RPMI8226 (cell line): ENCODE data around the gene TMEM132E.
A peak's percentile ranks its signal among the peaks of the same experiment; 100 is the strongest.
"Not testable (repeated sequence)": the region's sequence is repeated elsewhere in the genome, so short reads cannot be mapped to it uniquely, and the experiment has no call there.

ENCODE experiments used
- DNase-seq: peaks from one replicate; pipeline ENCODE4 v3.0.0-alpha.2; 2015

TMEM132E gene, protein sequence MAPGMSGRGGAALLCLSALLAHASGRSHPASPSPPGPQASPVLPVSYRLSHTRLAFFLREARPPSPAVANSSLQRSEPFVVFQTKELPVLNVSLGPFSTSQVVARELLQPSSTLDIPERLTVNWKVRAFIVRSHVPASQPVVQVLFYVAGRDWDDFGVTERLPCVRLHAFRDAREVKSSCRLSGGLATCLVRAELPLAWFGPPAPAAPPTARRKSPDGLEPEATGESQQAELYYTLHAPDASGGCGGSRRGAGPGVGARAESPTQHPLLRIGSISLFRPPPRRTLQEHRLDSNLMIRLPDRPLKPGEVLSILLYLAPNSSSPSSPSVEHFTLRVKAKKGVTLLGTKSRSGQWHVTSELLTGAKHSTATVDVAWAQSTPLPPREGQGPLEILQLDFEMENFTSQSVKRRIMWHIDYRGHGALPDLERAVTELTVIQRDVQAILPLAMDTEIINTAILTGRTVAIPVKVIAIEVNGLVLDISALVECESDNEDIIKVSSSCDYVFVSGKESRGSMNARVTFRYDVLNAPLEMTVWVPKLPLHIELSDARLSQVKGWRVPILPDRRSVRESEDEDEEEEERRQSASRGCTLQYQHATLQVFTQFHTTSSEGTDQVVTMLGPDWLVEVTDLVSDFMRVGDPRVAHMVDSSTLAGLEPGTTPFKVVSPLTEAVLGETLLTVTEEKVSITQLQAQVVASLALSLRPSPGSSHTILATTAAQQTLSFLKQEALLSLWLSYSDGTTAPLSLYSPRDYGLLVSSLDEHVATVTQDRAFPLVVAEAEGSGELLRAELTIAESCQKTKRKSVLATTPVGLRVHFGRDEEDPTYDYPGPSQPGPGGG (N-terminal part only)

DNA sequence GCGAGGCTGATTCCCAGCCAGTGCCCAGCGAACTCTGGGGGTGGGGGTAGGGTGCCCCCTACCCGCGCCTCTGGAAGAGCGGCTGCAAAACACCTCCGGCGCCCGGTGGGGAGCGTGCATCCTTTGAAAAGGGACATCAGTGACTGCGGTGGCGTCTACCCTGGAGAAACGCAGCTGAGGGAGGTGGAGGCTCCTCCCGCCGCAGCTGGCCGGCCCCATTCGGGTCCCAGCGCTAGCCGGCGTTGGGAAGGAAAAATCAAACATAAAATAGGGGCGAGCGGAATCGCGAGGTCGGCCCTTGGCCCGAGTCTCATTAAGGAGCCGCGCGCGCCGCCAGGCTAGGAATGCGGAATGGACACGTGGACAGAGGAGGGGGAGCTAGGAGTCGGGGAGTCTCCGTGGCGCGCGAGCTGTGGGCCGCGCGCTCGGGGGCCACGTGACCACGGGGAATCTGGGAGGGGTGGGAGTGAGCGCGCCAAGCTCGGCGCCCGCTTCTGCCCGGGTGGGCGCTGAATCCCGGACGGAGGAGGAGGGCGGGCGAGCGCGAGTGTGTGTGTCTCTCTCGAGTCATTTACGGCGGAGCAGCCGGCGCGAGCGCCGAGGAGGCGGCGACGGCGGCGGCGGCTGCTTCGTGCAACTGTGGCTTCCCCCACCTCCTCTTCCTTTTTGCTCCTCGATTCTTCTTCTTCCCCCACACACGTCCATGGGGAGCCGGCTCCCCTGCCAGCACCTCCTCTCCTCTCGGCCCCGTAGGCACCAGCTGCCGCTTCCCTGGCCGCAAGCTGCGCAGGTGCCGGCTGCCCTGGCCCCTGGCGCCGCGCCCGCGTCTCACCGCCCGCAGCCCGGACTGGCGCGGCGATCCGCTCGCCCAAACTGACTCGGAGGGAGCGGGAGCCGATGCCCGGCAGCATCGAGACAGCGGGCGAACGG lies at the start of gene TMEM132E:
Gene TMEM132E (plus strand): TSS at position 566 of the 930 bp plus-strand sequence. CDS start 1,495 bp downstream, outside the sequence.
- DNase-seq, result peak; percentile 63

DNA sequence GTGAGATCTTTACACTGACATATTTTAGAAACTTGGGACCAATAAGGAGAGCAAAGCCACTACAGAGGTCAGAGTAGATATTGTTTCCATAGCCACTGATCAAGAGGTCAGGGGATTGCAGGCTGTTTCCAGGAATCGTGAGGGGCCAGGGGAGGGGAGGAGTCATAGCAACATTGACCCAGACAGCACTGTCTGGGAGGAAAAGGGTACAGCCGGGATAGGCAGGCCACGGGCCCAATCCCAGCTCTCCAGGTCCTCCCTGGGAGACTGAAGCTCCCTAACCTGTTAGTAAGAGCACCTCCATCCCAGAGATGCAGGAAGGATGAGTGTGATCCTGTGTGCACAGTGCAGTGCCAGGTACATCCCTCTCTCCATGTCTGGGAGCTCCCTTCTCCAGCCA lies 48.5 kb upstream of the TMEM132E start:
- no peak for DNase-seq

DNA sequence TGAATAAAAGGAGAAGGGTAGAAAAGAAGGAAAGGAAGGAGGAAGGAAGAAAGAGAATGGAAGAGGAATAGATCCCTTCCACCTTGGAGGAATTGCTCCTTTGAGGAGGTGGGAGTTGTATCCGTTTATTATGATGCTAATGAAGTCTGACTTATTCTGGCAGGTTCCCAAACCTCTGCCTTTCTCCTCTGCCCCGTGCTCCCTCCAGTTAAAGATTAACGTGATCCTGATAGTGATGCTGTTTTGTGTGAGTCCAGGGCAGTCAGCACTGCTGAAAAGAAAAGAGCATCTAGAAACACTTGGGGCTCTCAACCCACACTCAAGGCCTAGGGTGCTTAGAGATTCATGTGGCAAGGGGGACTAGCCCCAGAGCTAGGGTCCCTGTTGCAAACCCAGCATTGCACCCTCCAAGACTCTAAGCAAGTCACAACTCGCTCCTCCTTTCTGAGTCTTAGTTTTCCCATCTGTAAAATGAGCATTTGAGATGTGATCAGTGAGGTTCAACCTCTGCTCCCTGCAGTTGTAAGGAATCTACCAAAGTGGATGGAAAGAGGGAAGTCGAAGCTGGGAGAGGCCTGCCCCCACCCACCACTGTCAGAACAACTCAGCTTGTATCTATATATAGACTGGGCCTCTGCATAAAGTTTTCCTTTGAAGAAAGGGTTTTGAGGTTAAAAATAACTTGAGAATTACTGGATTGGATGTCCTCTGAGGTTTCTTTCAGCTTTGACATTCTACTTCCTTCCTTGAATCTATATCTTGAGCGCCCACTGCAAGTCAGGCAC lies 46.9 kb upstream of the TMEM132E start:
- DNase-seq, result no peak

DNA sequence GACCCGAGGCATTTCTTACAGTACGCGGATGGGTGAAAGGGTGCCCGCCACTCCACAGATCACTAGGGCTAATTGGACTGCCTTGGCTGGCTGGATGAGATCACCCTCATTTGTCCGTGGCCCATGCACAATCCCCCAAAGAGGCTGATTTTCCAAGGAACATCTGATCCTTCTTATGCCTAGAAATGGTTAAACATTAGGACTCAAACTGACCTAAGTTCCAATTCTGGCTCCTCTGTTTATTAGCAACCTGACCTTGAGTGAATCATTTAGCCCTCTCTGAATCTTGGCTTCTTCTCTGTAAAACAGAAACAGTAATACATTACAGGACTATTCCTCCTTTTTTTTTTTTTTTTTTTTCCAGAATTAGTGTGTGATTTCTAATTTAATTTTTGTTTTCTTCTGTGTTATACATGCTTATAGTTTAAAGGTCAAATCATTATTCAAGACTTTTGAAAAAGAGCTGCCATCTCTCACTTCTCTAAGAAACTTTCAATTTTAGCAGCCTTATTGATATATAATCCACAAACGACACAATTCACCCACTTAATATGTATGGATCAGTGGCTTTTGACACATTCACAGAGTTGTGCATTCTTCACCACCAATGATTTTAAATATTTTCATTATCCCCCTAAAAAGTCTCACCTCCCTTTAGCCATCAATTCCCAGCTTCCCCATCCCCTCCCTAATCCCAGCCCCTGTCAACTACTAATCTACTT lies 45.4 kb upstream of the TMEM132E start:
- no peak for DNase-seq

DNA sequence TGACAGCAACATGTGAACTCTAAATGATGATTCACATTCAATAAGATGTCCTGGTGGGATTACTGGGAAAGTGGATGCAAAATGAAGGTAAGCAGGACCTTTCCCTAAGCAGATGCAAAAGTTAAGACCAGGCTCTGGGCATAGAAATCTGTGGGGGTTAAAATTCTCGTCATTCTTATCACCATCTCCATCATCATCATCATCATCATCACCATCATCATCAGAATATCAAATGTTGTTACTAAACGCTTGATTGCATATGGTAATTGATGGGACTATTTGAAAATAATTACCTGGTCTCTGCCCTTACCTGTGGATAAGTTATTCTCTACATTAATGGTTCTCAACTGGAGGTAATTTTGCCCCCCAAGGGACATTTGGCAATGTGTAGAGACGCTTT lies 41.9 kb upstream of the TMEM132E start:
- DNase-seq, result no peak

DNA sequence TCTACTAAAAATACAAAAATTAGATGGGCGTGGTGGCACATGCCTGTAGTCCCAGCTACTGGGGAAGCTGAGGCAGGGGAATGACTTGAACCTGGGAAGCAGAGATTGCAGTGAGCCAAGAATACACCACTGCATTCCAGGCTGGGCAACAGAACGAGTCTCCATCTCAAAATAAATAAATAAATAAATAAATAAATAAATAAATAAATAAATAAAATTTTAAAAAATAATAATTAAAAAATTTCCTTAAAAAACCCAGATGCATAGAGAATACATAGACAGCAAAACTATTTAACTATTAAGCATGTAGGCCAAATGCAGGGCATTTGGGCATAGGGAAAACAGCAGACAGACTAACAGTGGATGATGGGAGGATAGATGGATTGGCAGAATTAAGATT lies 40.8 kb upstream of the TMEM132E start:
- not testable (repeated sequence) for DNase-seq

DNA sequence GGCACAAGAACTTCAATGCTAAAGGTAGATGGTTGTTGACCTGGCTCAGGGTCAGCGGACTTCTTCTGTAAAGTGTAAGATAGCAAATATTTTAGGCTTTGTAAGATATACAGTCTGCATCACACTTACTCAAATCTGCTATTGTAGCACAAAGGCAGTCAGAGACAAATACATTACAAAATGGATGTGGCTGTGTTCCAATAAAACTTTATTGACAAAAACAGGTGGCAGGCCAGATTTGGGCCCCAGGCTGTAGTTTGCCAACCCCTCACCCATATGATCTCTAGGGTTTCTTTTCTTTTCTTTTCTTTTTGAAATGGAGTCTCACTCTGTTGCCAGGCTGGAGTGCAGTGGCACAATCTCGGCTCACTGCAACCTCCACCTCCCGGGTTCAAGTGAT lies 39.5 kb upstream of the TMEM132E start:
- DNase-seq, result no peak

DNA sequence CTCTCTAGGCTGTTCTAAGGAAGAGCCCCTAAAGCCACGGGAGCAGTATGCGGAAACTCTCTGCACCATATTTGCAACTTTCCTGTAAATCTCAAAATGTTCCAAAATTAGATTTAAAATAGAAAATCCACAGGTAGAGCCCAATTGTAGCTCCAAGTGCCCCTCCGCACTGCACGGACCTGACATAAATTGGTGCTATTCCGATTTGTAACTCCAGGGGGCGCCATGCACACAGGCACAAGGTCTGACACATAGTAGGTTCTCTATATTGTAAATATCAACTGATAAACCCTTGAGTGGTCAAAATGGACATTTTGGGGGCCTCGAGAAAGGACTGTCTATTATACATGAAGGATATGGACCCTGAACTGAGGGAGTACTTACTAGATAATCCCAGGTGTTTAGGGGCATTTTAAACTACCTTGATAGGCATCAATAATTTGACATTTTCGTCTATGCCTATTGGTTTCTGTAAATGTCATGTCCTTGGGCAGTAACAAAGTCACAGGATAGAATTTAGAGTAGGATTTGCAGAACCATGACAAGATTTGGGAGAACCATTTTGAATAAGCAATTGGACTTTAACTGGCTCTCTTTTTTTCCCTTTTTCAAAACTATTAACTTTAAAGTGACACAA lies 36.6 kb upstream of the TMEM132E start:
- DNase-seq, result peak; percentile 49

DNA sequence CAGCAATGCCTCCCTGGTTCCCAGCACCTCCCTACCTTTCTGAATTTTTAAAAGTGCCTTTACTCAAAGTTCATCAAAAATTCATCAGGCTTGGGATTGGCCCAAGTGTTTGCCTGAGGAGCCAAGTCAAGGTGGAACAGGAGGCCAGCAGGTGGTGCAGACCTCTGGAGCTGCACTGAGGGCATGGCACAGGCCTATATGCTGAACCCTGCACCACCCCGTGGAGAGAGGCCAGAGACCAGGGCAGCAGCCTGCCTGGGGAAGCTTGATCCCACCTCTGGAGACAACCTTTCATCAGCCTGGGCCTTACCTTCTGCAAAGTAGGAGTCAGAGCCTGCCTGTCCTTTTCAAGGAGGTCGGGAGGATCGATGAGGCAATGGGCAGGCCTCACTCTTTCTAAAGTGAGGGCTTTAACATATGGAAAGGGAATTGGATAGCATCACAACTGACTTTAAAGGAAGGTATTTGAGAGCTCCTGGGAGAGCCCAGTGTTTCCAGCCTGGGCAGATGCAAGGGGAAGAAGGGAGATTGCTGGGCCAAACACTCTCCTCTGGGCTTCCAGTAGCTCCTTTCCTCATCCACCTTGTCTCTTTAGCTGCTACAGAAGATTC lies 31.8 kb upstream of the TMEM132E start:
- no peak for DNase-seq

DNA sequence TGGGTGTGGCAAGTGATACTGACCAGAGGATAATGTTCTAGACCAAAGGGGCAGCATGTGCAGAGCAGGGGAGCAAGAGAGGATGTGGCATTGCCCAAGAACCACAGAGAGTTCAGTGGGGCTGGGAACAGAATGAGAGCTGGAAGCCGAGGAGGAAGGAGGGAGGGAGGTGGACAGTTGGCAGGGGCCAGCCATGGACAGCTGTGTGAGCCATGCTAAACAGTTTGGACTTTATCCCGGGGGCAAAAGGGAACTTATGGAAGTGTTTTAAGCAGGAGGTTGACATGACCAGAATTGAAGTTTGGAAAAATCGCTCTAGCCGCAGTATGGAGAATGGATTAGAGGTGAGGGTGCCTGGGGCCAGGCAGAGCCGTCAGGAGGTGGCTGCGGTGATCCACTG lies 29.4 kb upstream of the TMEM132E start:
- no peak for DNase-seq

DNA sequence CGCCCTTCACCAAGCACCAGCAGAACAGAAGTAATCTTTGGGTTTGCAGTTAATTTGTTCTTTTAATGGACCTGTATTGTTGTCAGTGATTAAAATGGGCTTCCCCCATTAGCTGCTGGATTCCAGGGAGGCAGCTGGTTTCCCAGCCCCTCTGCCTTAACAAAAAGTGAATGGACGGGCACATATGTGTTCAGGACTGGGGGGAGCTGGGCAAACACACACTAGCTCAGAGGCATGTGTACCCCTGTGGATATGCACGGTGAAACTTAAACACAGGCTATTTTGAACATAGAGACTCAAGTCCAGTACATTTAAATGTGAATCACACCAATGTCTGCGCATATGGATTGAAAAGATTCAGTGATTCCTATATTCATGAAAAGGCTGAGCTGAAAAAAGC lies 25.5 kb upstream of the TMEM132E start:
- no peak for DNase-seq

DNA sequence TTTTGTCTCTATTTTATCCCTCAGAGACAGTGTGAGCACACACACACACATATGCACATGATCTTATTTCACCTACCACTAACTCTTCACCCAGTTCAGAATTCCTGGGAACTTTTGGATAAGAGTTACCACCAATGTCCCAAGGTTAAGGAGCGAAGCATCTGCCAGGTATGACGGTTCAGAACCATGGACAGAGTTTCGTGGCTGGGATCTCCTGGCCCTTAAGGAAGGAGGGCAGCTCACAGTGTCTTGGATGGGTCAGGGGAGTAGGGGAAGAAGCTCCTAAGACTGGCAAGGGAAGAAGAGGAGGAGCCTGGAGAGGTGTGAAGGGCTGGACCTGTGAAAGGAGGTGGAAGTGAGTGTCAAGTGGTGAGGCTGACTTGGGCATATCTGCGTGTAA lies 23.0 kb upstream of the TMEM132E start:
- DNase-seq, result peak; percentile 32

DNA sequence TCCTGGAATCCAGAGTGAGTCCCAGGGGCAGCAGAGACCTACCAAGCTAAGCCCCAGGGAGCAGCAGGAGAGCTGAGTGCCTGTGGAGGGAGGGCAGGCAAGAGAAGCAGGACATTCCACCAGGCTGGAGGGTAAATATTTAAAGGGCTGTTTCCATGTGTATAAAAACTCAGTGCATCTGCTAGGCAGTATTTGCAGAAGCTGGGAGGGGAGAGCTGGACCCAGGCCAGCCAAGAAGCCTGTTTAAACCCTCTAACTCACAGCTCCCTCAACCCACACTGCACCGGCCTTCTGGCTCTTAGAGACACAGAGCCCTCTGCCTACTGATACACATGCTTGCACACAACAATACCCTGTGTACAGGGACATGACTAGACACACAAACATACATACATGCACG lies 22.5 kb upstream of the TMEM132E start:
- DNase-seq, result no peak

DNA sequence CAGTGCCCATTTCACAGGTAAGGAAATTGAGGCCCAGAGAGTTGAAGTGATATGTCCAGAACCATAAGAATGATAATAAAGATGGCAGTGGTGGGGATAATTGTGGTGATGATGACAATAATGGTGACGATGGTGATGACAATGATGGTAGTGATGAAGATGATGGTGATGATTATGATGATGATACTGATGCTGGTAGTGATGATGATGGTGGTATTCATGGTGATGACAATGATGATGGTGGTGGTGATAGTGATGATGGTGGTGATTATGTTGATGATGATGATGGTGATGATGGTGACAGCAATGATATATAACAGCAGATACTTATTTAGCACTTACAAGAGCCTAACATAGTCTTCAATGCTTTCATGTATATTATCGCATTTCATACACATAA lies 18.1 kb upstream of the TMEM132E start:
- no peak for DNase-seq

DNA sequence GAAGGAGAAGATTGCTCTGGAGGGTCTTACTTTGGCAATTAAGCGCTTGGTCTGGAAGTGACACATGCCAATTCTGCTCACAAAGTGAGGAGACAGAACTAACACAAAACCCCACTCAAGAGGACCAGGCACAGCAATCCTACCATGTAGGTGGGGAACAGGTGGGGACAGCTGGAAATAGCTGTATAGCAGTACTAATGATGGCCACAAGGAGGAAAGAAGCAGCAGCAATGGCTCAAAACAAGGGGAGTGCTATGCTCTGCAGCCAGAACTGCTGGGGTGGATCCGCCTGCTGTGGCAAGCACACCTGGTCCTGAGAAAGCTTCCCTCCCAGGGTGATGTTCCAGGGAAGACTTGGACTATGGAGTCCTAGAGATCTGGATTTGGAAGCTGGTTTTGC lies 17.0 kb upstream of the TMEM132E start:
- DNase-seq, result peak; percentile 38

DNA sequence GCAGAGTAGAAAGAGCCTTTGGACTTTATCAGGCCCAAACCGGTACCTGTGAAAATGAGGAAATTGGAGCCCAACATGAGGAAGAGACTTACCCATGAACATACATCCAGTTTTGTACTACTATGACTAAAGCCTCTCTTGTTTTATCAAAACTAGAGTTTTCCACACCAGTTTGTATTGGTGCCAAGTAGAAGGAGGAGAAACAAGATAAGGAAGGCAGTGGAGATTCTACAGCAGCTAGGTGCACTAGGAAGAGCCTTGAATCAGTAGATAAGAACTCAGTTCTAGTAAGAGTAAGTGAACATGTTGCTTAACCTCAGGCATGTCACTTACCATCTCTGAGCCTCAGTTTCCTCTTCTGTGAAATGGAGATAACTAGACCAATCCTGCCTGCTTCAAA lies 13.7 kb upstream of the TMEM132E start:
- no peak for DNase-seq

DNA sequence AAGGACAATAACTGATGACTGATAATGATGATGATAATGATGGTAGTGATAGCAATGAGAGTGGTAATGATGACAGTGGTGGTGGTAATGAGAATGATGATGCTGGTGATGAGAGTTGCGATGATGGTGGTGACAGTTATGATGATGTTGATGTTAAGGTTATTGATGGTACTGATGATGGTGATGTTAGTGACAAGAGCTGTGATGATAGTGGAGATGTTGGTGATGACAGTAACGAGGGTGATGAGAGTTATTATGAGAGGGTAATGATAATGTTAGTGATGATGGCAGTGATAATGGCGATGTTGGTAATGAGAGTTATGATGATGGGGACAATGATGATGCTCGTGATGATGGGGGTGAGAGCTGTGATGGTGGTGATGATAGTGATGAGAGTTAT lies 13.2 kb upstream of the TMEM132E start:
- DNase-seq, result no peak

DNA sequence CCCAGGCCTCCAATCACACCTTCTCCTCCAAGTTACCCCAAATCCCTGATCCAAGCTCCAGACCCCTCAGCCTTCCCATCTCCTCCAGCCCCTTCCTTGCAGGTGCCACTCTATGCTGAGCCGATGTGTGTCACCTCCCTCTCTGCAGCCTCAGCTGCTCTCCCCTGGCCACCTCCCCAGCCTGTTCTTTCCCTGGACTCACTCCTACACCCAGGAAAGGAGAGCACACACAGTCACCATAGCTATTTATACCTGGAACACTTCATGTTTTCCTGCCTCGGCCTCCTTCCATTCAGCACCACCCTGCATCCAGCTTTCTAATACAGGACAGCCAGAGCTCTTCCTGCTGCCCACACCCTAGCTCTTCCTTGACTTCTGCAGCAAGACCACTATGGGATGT lies 12.5 kb upstream of the TMEM132E start:
- DNase-seq, result no peak

DNA sequence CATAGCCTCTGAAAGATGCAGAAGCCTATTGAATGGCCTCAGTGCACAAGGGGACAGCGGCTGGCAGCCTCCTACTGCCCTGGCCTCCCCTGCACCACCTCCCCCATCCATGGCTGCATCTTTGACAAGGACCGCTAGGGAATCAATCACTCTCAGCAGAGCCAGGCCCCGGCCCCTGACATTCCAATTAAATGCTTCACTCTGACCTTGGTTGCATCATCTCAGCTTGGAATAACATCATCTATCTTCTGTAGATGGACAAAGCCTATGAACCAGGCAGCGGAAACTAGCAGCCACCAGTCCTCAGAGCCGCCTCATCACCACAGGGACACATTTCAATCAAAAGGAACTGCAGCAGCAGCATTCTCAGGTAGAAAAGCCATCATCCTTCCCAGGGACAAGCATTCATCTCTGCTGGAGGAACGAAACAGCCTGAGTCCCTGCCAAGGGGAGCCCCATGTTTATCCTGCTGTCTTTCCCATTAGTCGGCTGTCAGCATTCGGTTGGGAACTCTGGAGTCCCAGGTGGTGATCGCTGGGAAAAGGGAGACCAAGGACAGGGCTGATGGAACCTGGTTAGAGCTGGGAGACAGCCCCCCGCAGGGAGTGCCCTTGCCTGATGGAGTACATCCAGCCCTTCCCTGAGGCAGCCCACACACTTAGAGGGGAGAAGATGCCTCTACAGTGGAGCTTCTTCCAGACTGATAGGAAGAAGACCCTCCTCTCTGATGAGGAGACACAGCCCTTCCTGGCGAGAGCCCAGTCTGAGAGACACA lies 11.5 kb upstream of the TMEM132E start:
- no peak for DNase-seq

DNA sequence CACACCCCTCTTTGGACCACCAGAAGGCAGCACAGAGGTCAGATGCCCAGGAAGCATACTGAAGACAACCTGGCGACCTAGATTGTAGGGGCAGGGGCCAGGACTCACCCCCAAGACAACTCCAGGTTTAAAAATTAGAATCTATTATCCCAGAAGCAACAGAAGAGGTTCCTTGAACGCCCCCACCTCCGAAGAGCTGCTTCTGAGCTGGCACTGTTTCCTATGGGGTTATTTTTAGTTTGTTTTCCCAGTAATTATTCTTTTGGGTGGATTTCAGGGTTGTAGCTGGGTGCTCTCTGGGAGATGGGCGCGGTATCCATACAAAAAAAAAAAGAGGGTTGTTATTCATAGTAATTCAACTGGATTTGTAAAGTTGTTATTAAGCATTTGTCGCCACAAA lies 10.4 kb upstream of the TMEM132E start:
- DNase-seq, result no peak
